ENCODE results near the gene KHSRP. TPM values are rescaled to one million over a fixed set of nuclear protein-coding genes. Genes with fewer than 3 reads are reported as not detected.

The KHSRP gene
- total RNA-seq, 2 donors from 2014 or later: 54.0 to 83.4 TPM

GRCh38 chr19:6376512-6377190, 48.0 kb downstream of the KHSRP start:
- no peak overlapping the region for H3K27ac ChIP-seq
- H3K9me3 ChIP-seq: no peaks in the 10 kb centered on the region
- H3K27me3 ChIP-seq: no peaks in the 10 kb centered on the region
- ATAC-seq (no peak), DNase-seq (no peak)
- intact Hi-C loops (cut with DNase I): no loop called here
- H3K4me1 ChIP-seq: peaks cover 6% of the 10 kb centered on the region
- TF ChIP-seq, protein P1, sequence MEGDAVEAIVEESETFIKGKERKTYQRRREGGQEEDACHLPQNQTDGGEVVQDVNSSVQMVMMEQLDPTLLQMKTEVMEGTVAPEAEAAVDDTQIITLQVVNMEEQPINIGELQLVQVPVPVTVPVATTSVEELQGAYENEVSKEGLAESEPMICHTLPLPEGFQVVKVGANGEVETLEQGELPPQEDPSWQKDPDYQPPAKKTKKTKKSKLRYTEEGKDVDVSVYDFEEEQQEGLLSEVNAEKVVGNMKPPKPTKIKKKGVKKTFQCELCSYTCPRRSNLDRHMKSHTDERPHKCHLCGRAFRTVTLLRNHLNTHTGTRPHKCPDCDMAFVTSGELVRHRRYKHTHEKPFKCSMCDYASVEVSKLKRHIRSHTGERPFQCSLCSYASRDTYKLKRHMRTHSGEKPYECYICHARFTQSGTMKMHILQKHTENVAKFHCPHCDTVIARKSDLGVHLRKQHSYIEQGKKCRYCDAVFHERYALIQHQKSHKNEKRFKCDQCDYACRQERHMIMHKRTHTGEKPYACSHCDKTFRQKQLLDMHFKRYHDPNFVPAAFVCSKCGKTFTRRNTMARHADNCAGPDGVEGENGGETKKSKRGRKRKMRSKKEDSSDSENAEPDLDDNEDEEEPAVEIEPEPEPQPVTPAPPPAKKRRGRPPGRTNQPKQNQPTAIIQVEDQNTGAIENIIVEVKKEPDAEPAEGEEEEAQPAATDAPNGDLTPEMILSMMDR (IDR thresholded peaks at IDR 0.05): no peak
- no peak for TF ChIP-seq POLR2A (IDR thresholded peaks at IDR 0.05)
- no peak overlapping the region for H3K4me3 ChIP-seq
- WGBS, 2 donors: 71 to 81% methylated on average over 17 to 18 of the region's 19 CpGs
- H3K36me3 ChIP-seq (replicated peaks in 1 of 2; ENCODE audit: insufficient read depth in 1 of 2, low read depth in 2 of 2): peaks cover 15 to 17% of the 10 kb centered on the region in 2 donors

- Histone ChIP-seq H3K4me1 (peaks cover 6% of the 10 kb centered on the region), H3K9me3 (no peaks in the 10 kb centered on the region), H3K36me3 (replicated peaks in 1 of 2; ENCODE audit: insufficient read depth in 1 of 2, low read depth in 2 of 2) (peaks cover 5 to 9% of the 10 kb centered on the region in 2 donors), H3K4me3 (no peak within 1 kb of the TSS), H3K27me3 (no peaks in the 10 kb centered on the region), H3K27ac (no peak within 1 kb of the TSS)
- ATAC-seq (no peak), DNase-seq (no peak)
- intact Hi-C loops (cut with DNase I): no loop called here
- 75 to 88% methylated on average over 4 to 24 of the region's 25 CpGs for WGBS, 2 donors
- no peak for TF ChIP-seq POLR2A (IDR thresholded peaks at IDR 0.05)
- TF ChIP-seq, protein P1 (IDR thresholded peaks at IDR 0.05): no peak
These were observed 49.1 kb downstream of the KHSRP start, which contains the start of gene PSPN for GRCh38 chr19:6375411-6376010. Gene PSPN, minus strand, starts transcription at chr19:6375933. Its CDS starts 84 bp downstream, at chr19:6375849.

- Histone ChIP-seq H3K4me3 (no peak overlapping the region), H3K27ac (no peak overlapping the region), H3K4me1 (peaks cover 6% of the 10 kb centered on the region), H3K27me3 (no peaks in the 10 kb centered on the region), H3K9me3 (no peaks in the 10 kb centered on the region), H3K36me3 (replicated peaks in 1 of 2; ENCODE audit: insufficient read depth in 1 of 2, low read depth in 2 of 2) (peaks cover 0 to 3% of the 10 kb centered on the region in 2 donors)
- WGBS, 2 donors: 90 to 98% methylated on average over 7 to 18 of the region's 29 CpGs
- DNase-seq: no peak
- TF ChIP-seq POLR2A (IDR thresholded peaks at IDR 0.05): no peak
- TF ChIP-seq, protein P1 (IDR thresholded peaks at IDR 0.05): no peak
- intact Hi-C loops (cut with DNase I): no loop called here
- ATAC-seq: no peak
These were observed 49.8 kb downstream of the KHSRP start for GRCh38 chr19:6374711-6375410.

GRCh38 chr19:6374161-6374709, 50.4 kb downstream of the KHSRP start:
- H3K4me1 ChIP-seq: peaks cover 6% of the 10 kb centered on the region
- no peak for DNase-seq
- no peak for ATAC-seq
- intact Hi-C loops (cut with DNase I): no loop called here
- 80 to 97% methylated on average over 6 to 28 of the region's 29 CpGs for WGBS, 2 donors
- peak overlapping the region in 2 of 4 donors; percentile 95 to 97 for H3K27ac ChIP-seq
- TF ChIP-seq POLR2A (IDR thresholded peaks at IDR 0.05): no peak
- TF ChIP-seq, protein P1 (IDR thresholded peaks at IDR 0.05): no peak
- no peaks in the 10 kb centered on the region for H3K36me3 ChIP-seq (replicated peaks in 1 of 2; ENCODE audit: insufficient read depth in 1 of 2, low read depth in 2 of 2)
- no peaks in the 10 kb centered on the region for H3K9me3 ChIP-seq
- no peaks in the 10 kb centered on the region for H3K27me3 ChIP-seq
- no peak overlapping the region for H3K4me3 ChIP-seq
